HepG2 (cell line): ENCODE measurements around the gene NFIC. TPM values are rescaled to one million over a fixed set of nuclear protein-coding genes. Genes with fewer than 3 reads are reported as not detected.

Source experiments
- ATF6 ChIP-seq: sonication (generic); formaldehyde crosslinking; conservative IDR thresholded peaks from 2 replicates; pipeline ENCODE4 v1.4.0; 2020; ENCODE audit warnings: missing genetic modification reagents
- CCDC6 ChIP-seq: sonication (generic); formaldehyde crosslinking; IDR thresholded peaks from 2 replicates; pipeline ENCODE4 v1.8.1; 2022; ENCODE audit warnings: mild to moderate bottlenecking, missing genetic modification reagents, moderate library complexity
- ELF4 ChIP-seq: sonication (generic); formaldehyde crosslinking; IDR thresholded peaks from 2 replicates; pipeline ENCODE4 v1.5.0; 2020; ENCODE audit warnings: missing genetic modification reagents, mild to moderate bottlenecking, moderate library complexity, borderline replicate concordance
- FOSL2 ChIP-seq: sonication (generic); formaldehyde crosslinking; IDR thresholded peaks from 2 replicates; pipeline ENCODE4 v1.4.0; 2020; ENCODE audit warnings: missing genetic modification reagents
- FOXK1 ChIP-seq: sonication (generic); formaldehyde crosslinking; IDR thresholded peaks from 2 replicates; pipeline ENCODE4 v1.4.0; 2020; ENCODE audit warnings: low read depth, missing genetic modification reagents, borderline replicate concordance
- GFI1 ChIP-seq: sonication (generic); formaldehyde crosslinking; IDR thresholded peaks from 2 replicates; pipeline ENCODE4 v1.5.0; 2020; ENCODE audit warnings: missing genetic modification reagents, mild to moderate bottlenecking, borderline replicate concordance
- GRHL1 ChIP-seq: sonication (generic); formaldehyde crosslinking; conservative IDR thresholded peaks from 2 replicates; pipeline ENCODE4 v1.8.0; 2022; ENCODE audit warnings: missing genetic modification reagents
- HDAC6 ChIP-seq: fragments of 200-600 bp; sonication (generic); IDR thresholded peaks from 2 replicates; pipeline ENCODE4 v1.7.0; 2017; ENCODE audit warnings: mild to moderate bottlenecking, antibody characterized with exemption, low read length, low read depth
- ISX ChIP-seq: sonication (generic); formaldehyde crosslinking; conservative IDR thresholded peaks from 2 replicates; pipeline ENCODE4 v1.5.0; 2020; ENCODE audit warnings: missing genetic modification reagents
- KAT8 ChIP-seq: IDR thresholded peaks from 2 replicates; pipeline ENCODE4 v1.6.1; 2016; ENCODE audit warnings: missing genetic modification reagents, missing compliant biosample characterization
- KLF13 ChIP-seq: sonication (generic); formaldehyde crosslinking; IDR thresholded peaks from 2 replicates; pipeline ENCODE4 v1.4.0; 2020; ENCODE audit warnings: mild to moderate bottlenecking, missing genetic modification reagents
- NBN ChIP-seq: fragments of 450-650 bp; conservative IDR thresholded peaks from 2 replicates; pipeline ENCODE4 v1.6.1; 2017
- POLR2A ChIP-seq, 2 experiments: IDR thresholded peaks; 2 replicates each; pipeline ENCODE4 v1.6.1; 2011; ENCODE audit warnings: low read depth in 2 of 2, low read length in 2 of 2, mild to moderate bottlenecking in 1 of 2, moderate library complexity in 1 of 2; ENCODE audit not compliant: insufficient read depth in 1 of 2
- PPARG ChIP-seq: conservative IDR thresholded peaks from 2 replicates; pipeline ENCODE4 v1.6.1; 2016; ENCODE audit warnings: missing biosample characterization, missing genetic modification reagents
- PRDM15 ChIP-seq: sonication (generic); formaldehyde crosslinking; IDR thresholded peaks from 2 replicates; pipeline ENCODE4 v1.4.0; 2020; ENCODE audit warnings: missing genetic modification reagents
- RAD21 ChIP-seq: fragments of 450-650 bp; formaldehyde crosslinking; IDR thresholded peaks from 2 replicates; pipeline ENCODE4 v1.5.0; 2020; ENCODE audit warnings: mild to moderate bottlenecking
- SETDB1 ChIP-seq: sonication (generic); formaldehyde crosslinking; IDR thresholded peaks from 2 replicates; pipeline ENCODE4 v1.5.1; 2020; ENCODE audit warnings: missing genetic modification reagents, mild to moderate bottlenecking, borderline replicate concordance
- SPEN ChIP-seq: sonication (generic); formaldehyde crosslinking; IDR thresholded peaks from 2 replicates; pipeline ENCODE4 v1.5.1; 2020; ENCODE audit warnings: low read depth, mild to moderate bottlenecking, missing genetic modification reagents
- STAT5B ChIP-seq: sonication (generic); formaldehyde crosslinking; IDR thresholded peaks from 2 replicates; pipeline ENCODE4 v1.4.0; 2020; ENCODE audit warnings: missing genetic modification reagents
- TEAD2 ChIP-seq: sonication (generic); formaldehyde crosslinking; IDR thresholded peaks from 2 replicates; pipeline ENCODE4 v1.9.0; 2021; ENCODE audit warnings: missing genetic modification reagents
- THAP7 ChIP-seq: sonication (generic); formaldehyde crosslinking; IDR thresholded peaks from 2 replicates; pipeline ENCODE4 v1.8.1; 2023; ENCODE audit warnings: mild to moderate bottlenecking, missing genetic modification reagents
- ZMYM3 ChIP-seq: sonication (generic); formaldehyde crosslinking; IDR thresholded peaks from 2 replicates; pipeline ENCODE4 v1.5.1; 2020; ENCODE audit warnings: mild to moderate bottlenecking, missing genetic modification reagents
- ZNF713 ChIP-seq: sonication (generic); formaldehyde crosslinking; IDR thresholded peaks from 2 replicates; pipeline ENCODE4 v1.4.0; 2020; ENCODE audit warnings: mild to moderate bottlenecking, missing genetic modification reagents
- polyA plus RNA-seq, 8 experiments: library from polyadenylated mRNA; depleted of rRNA in 3 of 8; stranded (reverse) in 7 of 8; unstranded in 1 of 8; fragments of >200 nt; fragmentation: Illumina TruSeq in 4 of 8; extraction: Trizol in 4 of 8; gene quantifications; 2 replicates each; pipeline versions ENCODE4 v1.2.1 to v1.2.3, GENCODE V29; 2011 to 2016; ENCODE audit warnings: low read depth in 4 of 8, missing spikeins in 1 of 8, mixed read lengths in 1 of 8; ENCODE audit not compliant: insufficient read depth in 1 of 8
- total RNA-seq, 5 experiments: library from RNA; depleted of rRNA; stranded (reverse); fragments of >200 nt; fragmentation: Illumina TruSeq; extraction: Trizol; gene quantifications; 2 replicates each; pipeline ENCODE4 v1.2.3, GENCODE V29; 2016; ENCODE audit warnings: low read depth in 1 of 5

NFIC gene
- total and polyA plus RNA-seq, 2 of the 13 experiments (the other 11 are each of a cell fraction or from before 2014, with no cell fraction given): 1.3 to 2.5 TPM

- peak; percentile 89; the same call in 1 of the 2 replicates for TF ChIP-seq THAP7 (CRISPR knock-in tag)
- peak; percentile 72; the same call in 1 of the 2 replicates for TF ChIP-seq SPEN (CRISPR knock-in tag)
- TF ChIP-seq CCDC6 (CRISPR knock-in tag): peak; percentile 90; the same call in 1 of the 2 replicates
- TF ChIP-seq HDAC6: no peak
- TF ChIP-seq FOXK1: peak; percentile 45; the same call in 1 of the 2 replicates
- TF ChIP-seq ZNF713: no peak
- no peak for TF ChIP-seq PRDM15 (CRISPR knock-in tag)
- TF ChIP-seq NBN: no peak
- TF ChIP-seq TEAD2 (CRISPR knock-in tag): no peak; the same call in 1 of the 2 replicates
- no peak for TF ChIP-seq ISX (CRISPR knock-in tag)
- no peak for TF ChIP-seq PPARG (CRISPR knock-in tag)
- TF ChIP-seq KLF13: 0 out of 2 replicates have a peak, but pooled peaks have one; percentile 71
- no peak; the same call in 1 of the 2 replicates for TF ChIP-seq ZMYM3 (CRISPR knock-in tag)
- peak; percentile 58; the same call in 1 of the 2 replicates for TF ChIP-seq GFI1 (CRISPR knock-in tag)
- peak; percentile 81 to 83 for TF ChIP-seq POLR2A (IDR thresholded peaks at IDR 0.05; ENCODE audit: insufficient read depth in 1 of 2, low read depth in 2 of 2, low read length in 2 of 2)
- no peak for TF ChIP-seq SETDB1 (CRISPR knock-in tag)
- TF ChIP-seq STAT5B: no peak
- TF ChIP-seq KAT8 (CRISPR knock-in tag): peak; percentile 96
- no peak for TF ChIP-seq ATF6 (CRISPR knock-in tag)
- TF ChIP-seq ELF4 (CRISPR knock-in tag): no peak
- peak; percentile 59; the same call in 1 of the 2 replicates for TF ChIP-seq FOSL2 (CRISPR knock-in tag)
- TF ChIP-seq RAD21: peak; percentile 33; the same call in 1 of the 2 replicates
- TF ChIP-seq GRHL1 (CRISPR knock-in tag): no peak
These were observed 134.2 kb downstream of the NFIC start, which contains the start of gene DOHH (continued) for GRCh38 chr19:3500429-3501101.
